H1 (cell line): ENCODE measurements around the gene DDIAS. TPM values are rescaled to one million over a fixed set of nuclear protein-coding genes. Genes with fewer than 3 reads are reported as not detected.

Experiments used
- CTCF ChIA-PET: fragments of 300-600 bp; sonication (Branson Sonifier 250); formaldehyde crosslinking; loops from one replicate; lab custom pipeline; 2021; ENCODE audit not compliant: partially characterized antibody; lab: Charles Lee
- POLR2A ChIA-PET: fragments of 300-600 bp; sonication (Branson Sonifier 250); formaldehyde crosslinking; loops from one replicate; lab custom pipeline; 2021; ENCODE audit warnings: inconsistent platforms; ENCODE audit not compliant: partially characterized antibody; lab: Charles Lee
- DNase-seq, 2 experiments: peaks; one replicate each; pipeline versions ENCODE4 v3.0.0 to v3.0.0-alpha.2; 2010 to 2022; ENCODE audit warnings: low spot score in 2 of 2, low read depth in 1 of 2, mixed read lengths in 1 of 2
- FAIRE-seq: peaks from 2 replicates; lab custom pipeline; 2011; peaks lifted over from hg19 to GRCh38; lab: Jason Lieb, UNC
- H2AFZ ChIP-seq: 2 replicates; pipeline ENCODE4 v1.8.1; 2012; ENCODE audit warnings: low read length, inconsistent platforms
- H2AK5ac ChIP-seq: 2 replicates; pipeline ENCODE4 v1.6.1; 2013; ENCODE audit warnings: low read depth, low read length
- H2BK120ac ChIP-seq: replicated peaks from 2 replicates; pipeline ENCODE3; 2013; ENCODE audit warnings: low read depth, low read length, inconsistent platforms
- H2BK12ac ChIP-seq: 2 replicates; pipeline ENCODE4 v1.6.1; 2013; ENCODE audit warnings: low read depth, low read length
- H2BK15ac ChIP-seq: 2 replicates; pipeline ENCODE4 v1.6.1; 2013; ENCODE audit warnings: low read length
- H2BK20ac ChIP-seq: 2 replicates; pipeline ENCODE4 v1.6.1; 2013; ENCODE audit warnings: low read length
- H2BK5ac ChIP-seq: 2 replicates; pipeline ENCODE4 v1.6.1; 2013; ENCODE audit warnings: low read depth, low read length
- H3K14ac ChIP-seq: 2 replicates; pipeline ENCODE4 v1.6.1; 2013; ENCODE audit warnings: inconsistent platforms; ENCODE audit not compliant: insufficient read length
- H3K18ac ChIP-seq: 2 replicates; pipeline ENCODE4 v1.6.1; 2013; ENCODE audit warnings: low read length; ENCODE audit errors: extremely low read depth
- H3K23ac ChIP-seq: 2 replicates; pipeline ENCODE4 v1.6.1; 2013; ENCODE audit warnings: inconsistent platforms; ENCODE audit not compliant: insufficient read length
- H3K23me2 ChIP-seq: 2 replicates; pipeline ENCODE4 v1.6.1; 2013; ENCODE audit warnings: low read depth, low read length
- H3K27ac ChIP-seq: 2 replicates; pipeline ENCODE4 v1.6.1; 2011; ENCODE audit warnings: low read depth, low read length, inconsistent platforms
- H3K27me3 ChIP-seq, 4 experiments: replicated peaks in 1 of 4; 1 replicate in 1 of 4; 2 replicates in 3 of 4; pipeline versions ENCODE4 v1.6.1 to v1.8.1; 2011 to 2013; ENCODE audit warnings: low read length in 3 of 4, mild to moderate bottlenecking in 3 of 4, inconsistent platforms in 2 of 4, mixed read lengths in 2 of 4, moderate library complexity in 1 of 4; ENCODE audit not compliant: control insufficient read depth in 3 of 4, insufficient read depth in 3 of 4; ENCODE audit errors: extremely low read depth in 1 of 4
- H3K36me3 ChIP-seq, 4 experiments: 2 replicates each; pipeline versions ENCODE4 v1.6.1 to v1.8.1; 2011 to 2013; ENCODE audit warnings: mild to moderate bottlenecking in 4 of 4, low read length in 3 of 4, moderate library complexity in 2 of 4, control low read depth in 1 of 4, inconsistent platforms in 1 of 4; ENCODE audit not compliant: insufficient read depth in 4 of 4, control insufficient read depth in 2 of 4
- H3K4ac ChIP-seq: replicated peaks from 2 replicates; pipeline ENCODE3; 2013; ENCODE audit warnings: low read length, low read depth, mixed read lengths, inconsistent platforms; ENCODE audit not compliant: insufficient read length
- H3K4me1 ChIP-seq, 4 experiments: replicated peaks in 1 of 4; 1 replicate in 1 of 4; 2 replicates in 3 of 4; pipeline versions ENCODE4 v1.6.1 to v1.8.1; 2011 to 2013; ENCODE audit warnings: low read length in 3 of 4, inconsistent platforms in 2 of 4, mixed read lengths in 1 of 4; ENCODE audit not compliant: insufficient read depth in 4 of 4, control insufficient read depth in 3 of 4
- H3K4me2 ChIP-seq, 2 experiments: 2 replicates each; pipeline versions ENCODE4 v1.6.1 to v1.8.1; 2011 to 2013; ENCODE audit warnings: low read depth in 2 of 2, low read length in 2 of 2, control low read depth in 1 of 2, inconsistent platforms in 1 of 2, mild to moderate bottlenecking in 1 of 2; ENCODE audit not compliant: insufficient read depth in 1 of 2
- H3K4me3 ChIP-seq, 4 experiments: fragments of 200-600, 300-600 bp in 1 of 4; sonication (generic), shearing (Covaris generic), sonication (Bioruptor Twin) in 1 of 4; 2 replicates each; pipeline versions ENCODE4 v1.5.1 to v1.8.1; 2011 to 2016; ENCODE audit warnings: low read length in 4 of 4, low read depth in 3 of 4, control low read depth in 2 of 4, inconsistent platforms in 2 of 4, mild to moderate bottlenecking in 2 of 4, mixed read lengths in 1 of 4, moderate library complexity in 1 of 4; ENCODE audit not compliant: insufficient read depth in 2 of 4; ENCODE audit errors: extremely low read depth in 1 of 4
- H3K56ac ChIP-seq: replicated peaks from 2 replicates; pipeline ENCODE3; 2013; ENCODE audit warnings: low read depth, mild to moderate bottlenecking, mixed read lengths, low read length, inconsistent platforms; ENCODE audit not compliant: insufficient read length
- H3K79me1 ChIP-seq: 2 replicates; pipeline ENCODE4 v1.6.1; 2013; ENCODE audit warnings: low read depth, low read length, control low read depth
- H3K79me2 ChIP-seq, 2 experiments: 2 replicates each; pipeline versions ENCODE4 v1.6.1 to v1.8.1; 2012 to 2013; ENCODE audit warnings: low read length in 2 of 2, mild to moderate bottlenecking in 2 of 2, inconsistent platforms in 1 of 2; ENCODE audit not compliant: insufficient read depth in 2 of 2, control insufficient read depth in 1 of 2
- H3K9ac ChIP-seq, 4 experiments: replicated peaks in 1 of 4; 1 replicate in 1 of 4; 2 replicates in 3 of 4; pipeline versions ENCODE4 v1.6.1 to v1.8.1; 2011 to 2013; ENCODE audit warnings: low read depth in 3 of 4, low read length in 3 of 4, control low read depth in 2 of 4, mild to moderate bottlenecking in 2 of 4, moderate library complexity in 2 of 4, inconsistent platforms in 1 of 4; ENCODE audit errors: extremely low read depth in 1 of 4
- H3K9me3 ChIP-seq, 2 experiments: 2 replicates each; pipeline versions ENCODE4 v1.6.1 to v1.8.1; 2012 to 2013; ENCODE audit warnings: mild to moderate bottlenecking in 2 of 2, moderate library complexity in 2 of 2, control low read depth in 1 of 2, inconsistent platforms in 1 of 2, low read depth in 1 of 2, low read length in 1 of 2, mixed read lengths in 1 of 2; ENCODE audit not compliant: insufficient read depth in 2 of 2
- H4K20me1 ChIP-seq, 2 experiments: replicated peaks in 1 of 2; 2 replicates each; pipeline versions ENCODE3 to v1.8.1; 2011 to 2013; ENCODE audit warnings: inconsistent platforms in 2 of 2, low read length in 2 of 2, mild to moderate bottlenecking in 1 of 2; ENCODE audit not compliant: insufficient read depth in 2 of 2, control insufficient read depth in 1 of 2
- H4K5ac ChIP-seq: 2 replicates; pipeline ENCODE4 v1.6.1; 2013; ENCODE audit warnings: low read length, low read depth, mixed read lengths, inconsistent platforms; ENCODE audit not compliant: insufficient read length
- H4K8ac ChIP-seq: 2 replicates; pipeline ENCODE4 v1.8.0; 2013; ENCODE audit warnings: mild to moderate bottlenecking, moderate library complexity, low read length, inconsistent platforms; ENCODE audit not compliant: insufficient read depth; ENCODE audit errors: extremely low read depth
- H4K91ac ChIP-seq: replicated peaks from 2 replicates; pipeline ENCODE3; 2013; ENCODE audit warnings: low read length, mixed read lengths, inconsistent platforms; ENCODE audit not compliant: insufficient read length
- JUN ChIP-seq: IDR thresholded peaks from 2 replicates; pipeline ENCODE4 v1.6.1; 2011; ENCODE audit warnings: low read depth, mild to moderate bottlenecking, improper control_type of control experiment, low read length
- WGBS, 2 experiments: shearing (Covaris generic) in 1 of 2; methylation state at CpG; one replicate each; pipeline versions ENCODE4 v1.1.6 to v1.1.7; 2013 to 2015; ENCODE audit warnings: low lambda C conversion rate in 2 of 2, mixed read lengths in 2 of 2, inconsistent platforms in 1 of 2, low coverage in 1 of 2, missing lambda C conversion rate in 1 of 2; ENCODE audit not compliant: insufficient replicate concordance in 2 of 2, insufficient coverage in 1 of 2, insufficient read length in 1 of 2; ENCODE audit errors: extremely low coverage in 1 of 2, missing lambda C conversion rate in 1 of 2; 5-methylcytosine and 5-hydroxymethylcytosine counted together
- polyA plus RNA-seq, 7 experiments: library from polyadenylated mRNA; depleted of rRNA in 3 of 7; stranded (reverse) in 5 of 7; unstranded in 2 of 7; fragments of >200 nt in 5 of 7; fragments of 200-250 nt in 2 of 7; gene quantifications; 1 replicate in 5 of 7; 2 replicates in 1 of 7; 4 replicates in 1 of 7; pipeline versions ENCODE4 v1.2.1 to v1.2.3, GENCODE V29; 2011 to 2013; ENCODE audit warnings: missing spikeins in 2 of 7, mixed read lengths in 2 of 7
- total RNA-seq: library from RNA; stranded (reverse); fragmentation: NEBNext Ultra II Directional; extraction: Animal tissue kit (Norgen Biotek cat#: 25700); gene quantifications from 2 replicates; pipeline ENCODE4 v1.2.1, GENCODE V29; 2021

The DDIAS gene
- total and polyA plus RNA-seq, 2 of the 8 experiments (the other 6 are each of a cell fraction or from before 2014, with no cell fraction given), result 11.6 to 25.7 TPM

- FAIRE-seq (no peak), DNase-seq (no peak)
- no peak overlapping the region for H2BK15ac ChIP-seq
- no peak overlapping the region for H2BK120ac ChIP-seq
- no peak overlapping the region for H3K27ac ChIP-seq
- H3K23ac ChIP-seq, result no peak overlapping the region
- ChIA-PET POLR2A (interaction anchor here (4.9 kb wide), 1 partner anchor 10 kb away, joined by 13 read pairs; the partner anchor contains the start of genes DDIAS and PRCP), CTCF (interaction anchor here (0.8 to 1.5 kb wide), 5 partner anchors 20 to 927 kb away, joined by 3 to 5 read pairs (median 3); no protein-coding TSS in a partner anchor)
- no peaks in the 10 kb centered on the region for H3K4me1 ChIP-seq
- H2BK12ac ChIP-seq, result no peak overlapping the region
- H3K56ac ChIP-seq, result no peak overlapping the region
- no peak overlapping the region for H3K4ac ChIP-seq
- H4K91ac ChIP-seq, result no peak overlapping the region
- no peak overlapping the region for H2BK5ac ChIP-seq
- no peak overlapping the region for H3K4me2 ChIP-seq
- no peak overlapping the region for H3K14ac ChIP-seq
- H2AFZ ChIP-seq, result no peak overlapping the region
- no peak overlapping the region for H3K4me3 ChIP-seq
- H3K36me3 ChIP-seq, result no peaks in the 10 kb centered on the region
- 83% methylated on average over 1 of the region's 1 CpG; no CpG with 5 or more reads in 1 of the 2 experiments for WGBS, 2 experiments
- no peak overlapping the region for H2BK20ac ChIP-seq
- no peaks in the 10 kb centered on the region for H3K9me3 ChIP-seq
- H3K18ac ChIP-seq, result no peak overlapping the region
- no peak overlapping the region for H2AK5ac ChIP-seq
- H3K79me2 ChIP-seq, result peaks cover 0 to 5% of the 10 kb centered on the region in 2 experiments; a peak in 1 of 4 replicates
- H3K79me1 ChIP-seq, result no peaks in the 10 kb centered on the region
- H3K9ac ChIP-seq, result no peak overlapping the region
- H4K8ac ChIP-seq, result no peak overlapping the region
- no peaks in the 10 kb centered on the region; the same call in 1 of the 2 replicates for H3K23me2 ChIP-seq
- no peaks in the 10 kb centered on the region for H3K27me3 ChIP-seq
- no peak overlapping the region for H4K5ac ChIP-seq
- peaks cover 0 to 2% of the 10 kb centered on the region in 2 experiments for H4K20me1 ChIP-seq
- TF ChIP-seq JUN, result no peak
These were observed 11.6 kb upstream of the DDIAS start for GRCh38 chr11:82890002-82890341.
